NCI-H146 treated with DMSO at 0.1 percent for 48 hours (cell line): ENCODE measurements around the gene MDFI.

Experiments used
- DNase-seq: peaks from one replicate; lab custom pipeline; 2025; ENCODE audit not compliant: unreplicated experiment; lab: John Stamatoyannopoulos, UW

The MDFI gene

GRCh38 chr6:41630946-41631345, 7.3 kb upstream of the MDFI start:
- DNase-seq: no peak

GRCh38 chr6:41633056-41633634, 5.1 kb upstream of the MDFI start:
- DNase-seq: no peak

GRCh38 chr6:41634657-41635056, 3.6 kb upstream of the MDFI start:
- DNase-seq: no peak

GRCh38 chr6:41635365-41635764, 2.9 kb upstream of the MDFI start:
- no peak for DNase-seq

- DNase-seq: no peak
Observed at GRCh38 chr6:41636833-41637193, 1.5 kb upstream of the MDFI start.

GRCh38 chr6:41637194-41638001, 870 bp upstream of the MDFI start:
- no peak for DNase-seq

GRCh38 chr6:41638935-41639808, 904 bp downstream of the MDFI start:
- no peak for DNase-seq

GRCh38 chr6:41639809-41640371, 1.6 kb downstream of the MDFI start:
- DNase-seq: no peak

GRCh38 chr6:41640426-41640825, 2.2 kb downstream of the MDFI start:
- DNase-seq: no peak

GRCh38 chr6:41641352-41641925, 3.2 kb downstream of the MDFI start:
- no peak for DNase-seq

- no peak for DNase-seq
Observed at GRCh38 chr6:41642090-41642959, 4.1 kb downstream of the MDFI start.

GRCh38 chr6:41642960-41643898, 5.0 kb downstream of the MDFI start:
- no peak for DNase-seq

GRCh38 chr6:41643899-41644269, 5.6 kb downstream of the MDFI start:
- DNase-seq: no peak

GRCh38 chr6:41644297-41644879, 6.1 kb downstream of the MDFI start:
- DNase-seq: no peak

- DNase-seq: no peak
Observed at GRCh38 chr6:41645007-41645618, 6.8 kb downstream of the MDFI start.

GRCh38 chr6:41646026-41646795, 7.9 kb downstream of the MDFI start:
- DNase-seq: no peak

GRCh38 chr6:41647061-41647511, 8.8 kb downstream of the MDFI start:
- no peak for DNase-seq
